Spleen (tissue), 7 donors: ENCODE data around the gene PPP2R3A.
"Not testable (repeated sequence)": the region's sequence is repeated elsewhere in the genome, so short reads cannot be mapped to it uniquely, and the experiment has no call there.

Experiments used
- CTCF ChIP-seq, 11 experiments: fragments of 200-600 bp in 7 of 11; fragments of 450-650 bp in 4 of 11; sonication (generic) in 4 of 11; IDR thresholded peaks in 8 of 11; conservative IDR thresholded peaks in 3 of 11; 1 replicate in 7 of 11; 2 replicates in 4 of 11; pipeline versions ENCODE4 v1.4.0 to v1.8.0; 2016 to 2021; ENCODE audit warnings: antibody characterized with exemption in 11 of 11, inconsistent platforms in 4 of 11, mild to moderate bottlenecking in 1 of 11
- POLR2A ChIP-seq, 3 donors: fragments of 450-650 bp; IDR thresholded peaks; one replicate each; pipeline ENCODE4 v1.5.1; 2017; ENCODE audit warnings: antibody characterized with exemption in 3 of 3, mild to moderate bottlenecking in 1 of 3
- POLR2AphosphoS5 ChIP-seq, 3 donors: sonication (generic); formaldehyde crosslinking; IDR thresholded peaks; one replicate each; pipeline ENCODE4 v1.5.1; 2017; ENCODE audit warnings: antibody characterized with exemption in 3 of 3
- donor health status: DM: no; HTN: no; CAD: no; lungs with moderate emphysema.
- donor health status: DM: no; HTN: no; CAD: no.
- donor health status: DM: no; HTN: no; CAD: no.

- TF ChIP-seq POLR2AphosphoS5 (IDR thresholded peaks at IDR 0.05); CTCF (IDR thresholded peaks at IDR 0.05 in 8 of 11, conservative IDR thresholded peaks at IDR 0.05 in 3 of 11); POLR2A (IDR thresholded peaks at IDR 0.05): not testable (repeated sequence)
Measured at GRCh38 chr3:136119783-136120182, 154.3 kb downstream of the PPP2R3A start.
